GM12872 (cell line): Measurements from ENCODE around the gene NUP188.
A peak's percentile ranks its signal among the peaks of the same experiment; 100 is the strongest.

Experiments used
- CTCF ChIP-seq: IDR thresholded peaks from 3 replicates; pipeline ENCODE4 v1.5.1; 2011; ENCODE audit warnings: low read depth, mild to moderate bottlenecking, low read length, moderate library complexity; ENCODE audit not compliant: insufficient read depth

The NUP188 gene

GRCh38 chr9:128999581-129000206 is 52.2 kb downstream of the NUP188 start:
- no peak for TF ChIP-seq CTCF

DNA sequence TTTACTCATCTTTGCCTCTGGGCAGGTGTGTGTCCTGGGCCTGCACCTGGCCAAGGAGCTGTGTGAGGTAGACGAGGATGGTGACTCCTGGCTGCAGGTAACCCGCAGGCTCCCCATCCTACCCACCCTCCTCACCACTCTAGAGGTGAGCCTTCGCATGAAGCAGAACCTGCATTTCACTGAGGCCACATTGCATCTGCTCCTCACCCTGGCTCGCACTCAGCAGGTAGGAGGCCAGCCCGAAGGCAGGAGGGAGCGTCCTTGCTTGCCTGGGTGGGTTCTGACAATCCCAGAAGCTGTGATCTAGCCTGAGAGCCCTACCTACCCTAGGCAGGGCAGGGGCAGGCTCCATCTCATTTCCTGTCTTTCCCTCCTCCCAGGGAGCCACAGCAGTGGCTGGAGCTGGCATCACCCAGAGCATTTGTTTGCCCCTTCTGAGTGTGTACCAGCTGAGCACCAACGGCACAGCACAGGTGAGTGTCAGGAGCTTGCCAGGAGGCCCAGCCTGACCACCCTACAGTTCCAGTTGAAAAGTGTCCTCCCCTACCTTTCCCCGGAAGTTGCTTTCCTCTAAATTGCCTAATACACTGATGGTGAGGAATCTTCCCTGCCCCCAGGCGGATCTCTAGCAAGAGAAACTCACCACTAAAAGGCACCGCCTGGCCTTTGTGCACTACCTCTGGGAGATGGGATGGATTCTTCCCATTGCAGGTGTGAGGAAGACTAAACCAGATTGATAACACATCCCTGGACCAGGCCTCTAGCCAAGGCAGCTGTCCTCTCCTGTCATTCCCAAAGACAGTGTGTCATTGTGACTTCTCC is 54.2 kb downstream of the NUP188 start:
- no peak for TF ChIP-seq CTCF

DNA sequence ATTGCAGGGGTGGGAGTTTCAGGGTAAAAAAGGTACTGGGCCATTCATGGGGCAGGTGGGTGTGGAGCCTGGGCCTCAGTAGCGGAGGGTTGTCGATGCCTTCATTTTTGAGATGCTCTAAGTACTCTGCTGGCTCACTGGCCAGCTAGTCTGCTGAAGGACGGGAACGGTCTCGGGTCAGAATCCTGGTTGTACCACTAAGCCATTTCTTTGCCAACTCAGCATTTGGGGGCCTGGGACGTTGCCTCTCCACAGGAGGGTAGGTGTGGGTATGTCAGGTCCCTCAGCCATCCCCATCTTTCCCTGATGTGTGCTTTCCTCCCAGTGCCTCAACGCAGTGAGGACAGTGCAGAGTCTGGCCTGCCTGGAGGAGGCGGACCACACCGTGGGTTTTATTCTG is 55.5 kb downstream of the NUP188 start:
- TF ChIP-seq CTCF, result no peak

- TF ChIP-seq CTCF, result no peak
Measured at GRCh38 chr9:129005336-129005997, 58.0 kb downstream of the NUP188 start.

- TF ChIP-seq CTCF, result peak; percentile 88
Measured at GRCh38 chr9:129006328-129007034, 59.0 kb downstream of the NUP188 start.

DNA sequence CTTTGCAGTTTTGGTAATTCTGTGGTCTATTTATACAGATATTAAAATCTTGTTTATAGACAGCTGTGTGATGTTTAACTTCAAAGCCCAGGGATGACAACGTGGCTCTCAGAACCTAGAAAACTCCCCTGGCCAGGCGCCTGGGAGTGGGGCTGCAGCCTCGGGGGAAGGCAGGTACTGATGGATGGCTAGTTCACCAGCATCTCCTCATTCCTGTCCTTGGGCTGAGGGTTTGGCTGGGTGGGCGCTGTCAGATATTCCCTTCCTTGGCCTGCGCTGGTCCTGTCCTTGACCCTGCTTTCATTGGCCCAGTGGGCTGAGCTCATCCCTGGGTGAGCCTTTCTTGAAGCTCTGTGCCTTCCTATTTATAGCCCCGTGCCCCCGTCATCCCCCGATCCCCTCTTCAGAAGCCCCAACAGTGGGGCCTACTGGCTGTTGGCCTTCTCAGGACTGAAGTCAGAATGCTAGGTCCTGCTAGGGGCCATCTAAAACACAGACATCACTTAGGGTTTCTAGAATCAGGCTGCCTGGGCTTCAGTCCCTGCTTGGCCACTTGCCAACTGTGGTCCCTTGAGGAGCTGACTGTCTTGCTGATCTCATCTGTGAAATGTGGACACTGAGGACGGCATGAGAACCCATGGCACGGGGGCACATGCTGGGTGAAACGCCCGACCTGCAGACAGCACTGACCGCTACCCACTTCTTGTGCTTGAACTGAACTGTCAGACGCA is 59.7 kb downstream of the NUP188 start:
- TF ChIP-seq CTCF, result no peak
